ENCODE measurements around the gene FAM20A.
"Not testable (repeated sequence)": the region's sequence is repeated elsewhere in the genome, so short reads cannot be mapped to it uniquely, and the experiment has no call there.

The FAM20A gene

DNA sequence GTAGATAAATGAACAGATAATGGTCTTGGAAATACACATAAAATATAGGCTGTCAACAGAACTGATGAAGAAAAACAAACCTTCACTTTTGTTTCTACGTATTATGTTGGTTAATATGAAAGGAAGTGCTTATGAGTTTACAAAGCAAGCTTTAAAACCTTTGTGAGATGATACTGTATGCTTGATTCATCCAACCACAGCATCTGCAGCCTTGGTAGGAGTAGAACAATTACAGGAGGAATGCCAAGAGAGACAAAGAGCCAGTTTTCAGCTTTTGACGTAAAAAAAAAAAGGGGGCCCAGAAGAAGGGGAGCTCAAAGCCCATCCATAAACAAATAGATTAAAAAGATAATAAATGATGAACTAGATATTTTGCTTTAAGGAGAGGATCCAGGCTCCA lies 13.3 kb downstream of the FAM20A start:
- no peak for DNase-seq

DNA sequence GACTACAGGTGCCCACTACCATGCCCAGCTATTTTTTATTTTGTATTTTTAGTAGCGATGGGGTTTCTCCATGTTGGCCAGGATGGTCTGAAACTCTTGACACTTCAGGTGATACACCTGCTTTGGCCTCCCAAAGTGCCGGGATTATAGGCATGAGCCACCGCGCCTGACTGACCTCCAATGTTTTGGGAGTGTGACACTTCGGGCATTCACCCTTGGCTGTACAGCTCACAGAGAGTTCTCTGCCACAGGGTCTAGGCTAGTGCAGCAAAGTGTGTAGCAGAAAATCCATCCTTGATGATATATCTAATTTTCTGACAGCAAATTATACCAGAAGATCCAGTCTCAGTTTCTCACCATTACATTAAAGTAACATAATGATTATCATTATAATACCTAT lies 14.1 kb downstream of the FAM20A start:
- no peak for DNase-seq

DNA sequence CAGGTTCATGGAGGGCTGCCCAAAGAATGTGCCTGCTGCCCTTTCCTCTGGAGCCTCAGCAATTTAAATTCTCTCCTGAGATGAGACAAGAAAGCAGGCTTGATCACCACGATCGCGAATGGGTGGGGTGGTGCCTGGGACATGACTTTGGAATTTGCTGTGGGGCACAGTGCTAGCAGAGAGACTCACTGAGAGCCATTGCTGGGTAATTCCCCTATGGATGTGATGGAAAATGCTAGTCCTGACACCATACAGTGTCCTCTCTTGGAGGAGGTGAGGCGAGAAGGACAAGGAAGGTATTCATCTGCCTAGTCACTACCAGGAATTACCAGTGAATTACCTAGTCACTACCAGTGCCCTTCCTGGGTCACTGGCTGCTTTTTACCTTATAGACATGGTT lies 15.5 kb downstream of the FAM20A start:
- no peak for DNase-seq

DNA sequence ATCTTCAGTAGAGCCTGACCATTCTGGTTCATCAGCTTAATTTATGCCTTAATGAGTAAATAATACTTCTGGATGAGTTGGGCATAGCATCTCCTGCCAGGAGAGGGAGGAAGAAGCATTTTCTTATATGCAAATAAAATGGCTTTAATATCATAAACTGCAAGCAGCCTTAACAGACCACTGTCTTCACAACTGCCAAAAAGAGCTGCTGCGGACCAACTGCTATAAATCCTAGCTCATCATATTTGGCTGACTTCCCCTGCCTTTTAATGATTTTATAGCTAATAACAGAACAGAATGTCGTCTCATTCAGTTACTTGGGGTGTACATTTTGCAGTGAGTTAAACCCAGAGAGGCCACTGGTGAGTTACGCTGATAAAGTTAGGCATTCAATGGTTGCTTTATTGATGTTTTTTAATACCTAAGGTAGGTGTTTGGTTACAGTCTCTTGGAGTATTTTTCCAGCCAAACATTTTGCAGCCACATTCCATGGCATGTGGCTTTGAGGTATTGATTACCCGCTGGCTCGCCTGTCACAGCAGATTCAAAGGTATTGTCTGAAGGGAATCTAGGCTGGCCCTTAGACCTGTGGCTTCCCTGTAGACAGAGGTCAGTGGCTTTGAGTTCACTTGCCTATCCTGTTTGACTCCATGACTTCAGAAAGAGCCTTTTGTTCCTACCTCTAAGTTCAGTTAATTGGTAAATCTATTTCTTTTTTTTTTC lies 16.4 kb downstream of the FAM20A start:
- no peak for DNase-seq

DNA sequence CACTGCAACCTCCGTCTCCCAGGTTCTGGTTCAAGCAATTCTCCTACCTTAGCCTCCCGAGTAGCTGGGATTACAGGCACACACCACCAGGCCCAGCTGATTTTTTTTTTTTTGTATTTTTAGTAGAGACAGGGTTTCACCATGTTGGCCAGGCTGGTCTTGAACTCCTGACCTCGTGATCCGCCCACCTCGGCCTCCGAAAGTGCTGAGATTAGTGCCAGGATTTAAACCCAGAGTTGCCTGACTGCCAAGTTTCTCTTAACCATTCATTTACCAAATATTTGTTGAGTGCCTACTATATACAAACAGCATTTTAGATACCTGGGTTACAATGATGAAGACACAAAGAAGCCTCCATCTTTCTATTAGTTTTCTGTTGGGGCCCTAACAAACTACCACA lies 18.3 kb downstream of the FAM20A start:
- DNase-seq = not testable (repeated sequence)

DNA sequence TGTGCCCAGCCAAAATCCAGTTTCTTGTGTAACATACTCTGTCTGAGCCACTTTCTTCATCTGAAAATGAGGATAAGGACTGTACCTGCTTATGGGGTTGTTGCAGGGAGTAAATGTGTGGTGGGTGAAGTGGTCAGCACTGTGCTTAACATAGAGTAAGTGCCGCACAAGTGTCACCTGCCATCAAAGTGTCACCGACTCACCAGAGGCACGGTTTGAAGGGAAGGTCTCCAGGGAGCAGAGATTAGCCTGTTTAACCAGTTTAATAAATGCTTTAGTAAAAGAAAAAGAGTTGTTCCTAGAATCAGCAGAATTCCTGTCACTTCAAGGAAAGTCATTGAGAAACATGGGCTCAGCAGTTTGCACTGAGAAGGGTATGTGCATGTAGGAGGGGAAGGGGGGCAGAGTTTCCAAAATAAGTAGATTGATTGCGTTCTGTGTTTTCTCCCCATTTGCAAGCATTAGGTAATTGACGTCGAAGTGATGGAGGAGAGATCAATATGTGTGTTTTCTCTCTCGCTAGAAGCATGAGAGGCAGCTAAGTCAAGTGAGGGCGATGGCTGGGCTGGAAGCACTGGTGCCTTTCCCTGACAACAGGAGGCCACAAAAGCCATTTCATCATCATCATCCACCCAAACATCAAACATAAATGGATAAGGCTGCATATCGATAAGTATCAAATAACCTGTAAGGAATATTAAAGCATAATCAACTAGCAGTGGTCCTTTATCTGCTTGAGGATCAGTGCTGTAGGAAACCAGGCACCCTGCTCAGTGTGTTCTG lies 19.1 kb downstream of the FAM20A start:
- no peak for DNase-seq

DNA sequence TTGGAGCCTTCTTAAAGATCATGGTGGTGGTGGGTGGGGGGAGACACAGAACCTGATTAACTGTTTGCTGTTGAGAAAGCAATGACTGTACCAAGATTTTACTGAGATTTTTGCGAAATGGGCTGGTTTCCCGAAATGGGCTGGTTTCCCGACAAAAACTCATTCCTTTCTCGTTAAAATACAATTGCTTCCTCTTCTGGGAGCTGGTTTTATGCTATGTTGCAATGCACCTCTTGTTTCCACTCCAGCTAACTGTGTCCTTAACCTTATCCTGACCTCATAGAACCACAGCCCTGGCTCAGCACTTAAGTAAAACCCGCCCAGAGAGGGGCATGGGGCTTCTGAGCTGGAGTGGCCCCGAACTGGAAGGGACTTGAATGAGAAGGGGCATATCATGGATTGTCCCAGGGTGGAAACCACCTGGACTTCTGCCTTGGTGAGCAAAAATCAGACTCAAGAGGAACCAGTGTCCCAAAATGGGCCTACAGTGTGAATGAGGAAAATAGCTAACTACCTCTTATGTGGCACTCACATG lies 20.9 kb downstream of the FAM20A start:
- DNase-seq = no peak

DNA sequence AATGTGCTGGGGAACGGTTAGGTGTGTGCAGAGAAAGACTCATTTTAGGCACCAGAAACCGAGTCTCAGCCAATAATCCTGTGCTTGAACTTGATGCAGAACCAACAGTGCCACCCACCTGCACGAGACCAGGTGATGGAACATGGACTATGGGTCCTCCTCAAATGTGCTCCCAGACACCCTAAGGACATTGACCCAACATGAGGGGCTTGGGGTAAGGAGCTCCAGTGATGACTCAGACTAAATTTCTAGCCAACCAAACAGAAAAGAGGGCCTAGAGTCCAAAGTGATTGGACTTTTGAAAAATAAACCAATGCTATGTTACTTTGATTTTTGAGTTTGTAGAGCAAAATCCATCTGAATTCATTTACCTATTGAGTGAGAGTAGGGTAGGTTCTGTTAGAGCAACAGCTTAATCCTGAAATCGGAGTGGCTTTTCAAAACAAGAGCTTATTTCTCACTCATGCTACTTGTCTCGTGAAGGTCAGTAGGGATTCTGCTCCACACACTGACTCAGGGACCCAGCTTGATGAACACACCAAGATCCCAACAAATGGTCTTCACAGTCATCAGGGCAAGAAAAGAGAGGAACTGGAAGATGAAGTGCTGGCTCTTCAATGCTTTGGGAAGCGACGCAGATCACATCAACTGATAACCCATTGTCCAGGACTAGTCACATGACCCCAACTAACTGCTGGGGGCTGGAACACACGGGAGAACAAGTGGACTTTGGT lies 21.8 kb downstream of the FAM20A start:
- no peak for DNase-seq

DNA sequence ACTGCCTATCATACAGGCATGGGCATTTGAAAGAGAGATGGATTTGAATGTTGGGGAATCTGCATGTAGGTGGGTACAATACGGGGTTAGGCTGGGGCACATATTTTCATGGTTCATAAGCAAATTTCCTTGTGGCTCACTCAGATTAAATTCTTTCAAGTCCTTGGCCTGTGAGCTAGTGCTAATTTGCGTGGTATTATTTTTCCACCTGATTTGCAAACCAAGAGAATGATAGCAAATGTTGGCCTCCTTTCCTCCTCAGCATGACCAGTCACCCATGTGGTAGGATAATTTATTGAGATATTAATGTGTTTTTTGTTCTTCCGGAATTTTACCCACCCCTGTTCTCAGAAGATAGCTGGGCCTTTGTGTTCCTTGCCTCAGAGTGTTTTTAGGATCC lies 22.9 kb downstream of the FAM20A start:
- no peak for DNase-seq

DNA sequence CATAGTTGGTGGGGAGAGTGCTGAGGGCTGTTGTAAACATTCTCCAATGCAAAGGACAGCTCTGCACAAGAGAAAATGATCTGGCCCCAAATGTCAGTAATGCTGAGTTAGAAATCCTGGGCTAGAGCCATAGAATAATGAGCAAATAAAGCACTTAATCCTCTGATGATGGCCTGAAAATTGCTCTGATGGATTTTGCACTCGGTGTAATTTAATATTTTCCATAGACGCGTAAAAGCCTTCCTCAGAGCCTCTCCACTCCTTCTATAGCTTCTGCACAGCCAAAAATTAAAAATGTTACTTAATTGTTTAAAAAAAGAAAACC lies 23.7 kb downstream of the FAM20A start:
- no peak for DNase-seq

DNA sequence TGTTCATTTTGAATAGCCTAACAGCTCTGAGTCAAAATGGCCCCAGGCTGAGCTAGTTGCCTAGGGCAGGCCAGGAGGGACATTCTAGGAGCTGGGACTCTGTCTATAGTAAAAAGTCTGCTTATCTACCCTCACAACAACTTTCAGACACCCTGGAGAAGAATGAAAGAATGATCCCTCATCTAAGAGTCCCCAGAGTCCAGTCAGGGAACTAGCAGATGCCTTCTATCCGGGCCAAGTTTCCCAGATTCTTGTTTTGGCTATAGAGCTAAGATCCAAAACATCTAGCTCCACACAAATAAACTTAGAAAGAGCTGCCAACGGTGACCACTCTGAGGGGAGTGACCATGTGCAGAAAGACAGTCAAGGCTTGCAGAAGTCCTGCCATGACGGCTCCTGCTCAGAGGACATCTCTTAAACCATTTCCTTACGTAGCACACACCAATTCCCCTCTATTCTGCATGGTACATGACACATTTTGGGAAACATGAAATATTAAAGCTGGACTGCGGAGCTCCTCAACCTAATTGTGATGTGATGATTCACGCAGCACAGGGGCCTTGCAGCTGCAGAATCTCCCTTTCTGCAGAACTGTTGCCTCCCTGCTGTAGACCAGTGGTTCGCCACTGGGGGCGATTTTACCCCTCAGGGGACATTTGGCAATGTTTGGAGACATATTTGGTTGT lies 24.2 kb downstream of the FAM20A start:
- DNase-seq = peak; percentile 19

DNA sequence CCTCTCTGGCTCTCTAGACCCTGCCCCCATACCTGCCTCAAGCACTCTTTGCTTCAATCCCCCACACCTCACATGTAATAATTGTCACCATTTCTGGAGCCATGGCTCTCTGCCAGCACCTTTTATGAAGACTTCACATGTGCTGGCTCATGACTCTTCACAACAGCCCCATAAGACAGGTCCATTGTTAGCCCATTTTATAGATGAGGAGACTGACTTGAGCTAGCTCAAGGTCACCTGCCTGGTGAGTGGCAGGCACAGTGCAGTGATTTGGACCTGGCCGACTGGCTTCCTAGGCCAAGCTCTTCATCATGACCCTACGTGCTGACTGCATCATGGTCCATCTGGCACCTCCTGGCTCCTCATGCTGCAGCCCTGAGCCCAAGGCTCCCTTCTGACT lies 25.0 kb downstream of the FAM20A start:
- DNase-seq = no peak

DNA sequence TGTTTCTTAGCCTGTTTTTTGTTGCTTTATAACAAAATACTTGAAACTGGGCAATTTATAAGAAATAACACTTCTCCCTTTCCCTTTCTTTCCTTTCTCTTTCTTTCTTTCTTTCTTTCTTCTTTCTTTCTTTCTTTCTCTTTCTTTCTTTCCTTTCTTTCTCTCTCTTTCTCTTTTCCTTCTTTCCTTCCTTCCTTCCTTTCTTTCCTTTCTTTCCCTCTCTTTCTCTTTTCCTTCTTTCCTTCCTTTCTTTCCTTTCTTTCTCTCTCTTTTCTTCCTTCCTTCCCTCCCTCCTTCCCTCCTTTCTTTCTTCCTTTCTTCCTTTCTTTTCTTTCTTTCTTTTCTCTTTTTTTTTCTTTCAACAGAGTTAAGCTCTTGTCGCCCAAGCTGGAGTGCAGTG lies 27.8 kb downstream of the FAM20A start:
- no peak for DNase-seq

DNA sequence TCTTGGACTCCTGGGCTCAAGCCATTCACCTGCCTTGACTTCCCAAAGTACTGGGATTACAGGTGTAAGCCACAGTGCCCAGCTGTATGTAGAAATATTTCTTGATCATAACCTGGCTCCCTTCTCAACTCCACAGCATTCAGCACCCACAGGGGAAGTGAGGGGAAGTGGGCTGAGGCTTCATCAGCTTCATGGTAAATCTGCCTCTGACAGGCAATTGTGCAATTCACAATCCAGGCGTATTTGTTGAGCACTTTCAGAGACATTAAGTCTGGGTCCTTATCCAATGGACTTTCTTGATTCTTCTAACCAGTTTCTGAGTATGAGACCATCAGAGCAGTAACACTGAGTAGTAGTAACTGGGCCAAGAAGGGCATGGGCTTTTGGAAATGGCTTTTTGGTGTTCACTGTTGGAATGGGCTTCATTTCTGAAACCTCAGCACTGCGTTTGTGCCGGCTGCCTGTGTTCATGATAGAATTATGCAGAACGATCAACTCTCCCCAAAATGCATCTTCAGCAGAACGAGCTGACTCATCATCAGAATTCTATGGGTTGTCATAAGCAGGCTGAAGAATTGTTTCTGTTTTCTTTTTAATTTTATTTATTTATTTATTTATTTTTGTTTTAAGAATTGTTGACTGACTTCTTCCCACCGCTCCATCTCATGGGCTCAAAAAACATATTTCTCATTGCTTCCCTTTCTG lies 28.9 kb downstream of the FAM20A start:
- no peak for DNase-seq

DNA sequence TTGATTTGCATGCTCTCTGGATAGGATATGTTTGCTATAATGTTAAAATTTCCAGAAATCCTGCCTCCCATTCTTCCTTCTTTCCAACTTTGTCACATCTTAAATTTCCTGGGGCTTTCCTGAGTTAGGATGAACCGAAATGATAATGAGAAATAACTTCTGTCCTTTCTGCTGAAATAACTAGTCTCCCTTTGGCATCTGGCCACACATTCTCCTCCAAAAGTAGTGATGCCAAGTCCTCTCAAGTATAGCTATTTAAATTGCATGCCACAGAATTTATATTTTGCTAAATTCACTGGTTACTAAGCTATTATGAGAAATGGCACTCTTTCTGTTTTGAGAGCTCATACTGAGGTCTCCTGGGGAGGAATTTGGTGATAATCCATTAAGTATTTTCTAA lies 30.6 kb downstream of the FAM20A start:
- DNase-seq = no peak

DNA sequence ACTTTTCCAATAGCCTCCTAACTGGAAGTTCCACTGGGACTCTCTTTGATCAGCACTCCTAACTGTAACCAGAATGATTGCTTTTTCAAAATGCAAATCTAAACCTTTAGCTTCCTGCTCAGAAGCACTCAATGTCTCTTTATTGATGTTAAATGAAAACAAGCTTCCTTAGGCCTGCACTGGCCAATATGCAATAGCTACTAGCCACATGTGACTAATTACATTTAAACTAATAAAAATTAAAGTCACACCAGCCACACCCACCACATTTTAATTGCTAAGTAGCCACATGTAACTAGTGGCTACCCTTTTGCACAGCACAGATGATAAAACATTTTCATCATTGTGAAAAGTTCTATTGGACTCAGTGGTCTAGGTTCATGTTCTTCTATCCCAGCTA lies 31.8 kb downstream of the FAM20A start:
- no peak for DNase-seq

DNA sequence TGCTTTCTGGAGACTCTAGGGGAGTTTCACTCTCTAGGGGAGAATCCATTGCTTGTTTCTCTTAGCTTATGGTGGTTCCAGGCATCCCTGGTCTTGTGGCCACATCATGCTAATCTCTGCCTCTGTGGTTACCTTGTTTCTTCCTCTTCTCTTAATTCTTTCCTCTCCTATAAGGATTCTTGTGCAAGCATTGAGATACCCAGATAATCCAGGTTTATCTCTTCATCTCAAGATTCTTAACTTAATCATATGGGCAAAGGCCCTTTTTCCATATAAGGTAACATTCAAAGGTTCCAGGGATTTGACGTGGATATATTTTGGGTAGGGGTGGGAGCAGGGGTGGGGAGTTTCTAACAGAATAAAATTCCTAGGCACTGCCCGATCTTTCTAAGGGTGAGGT lies 32.6 kb downstream of the FAM20A start:
- DNase-seq = no peak

DNA sequence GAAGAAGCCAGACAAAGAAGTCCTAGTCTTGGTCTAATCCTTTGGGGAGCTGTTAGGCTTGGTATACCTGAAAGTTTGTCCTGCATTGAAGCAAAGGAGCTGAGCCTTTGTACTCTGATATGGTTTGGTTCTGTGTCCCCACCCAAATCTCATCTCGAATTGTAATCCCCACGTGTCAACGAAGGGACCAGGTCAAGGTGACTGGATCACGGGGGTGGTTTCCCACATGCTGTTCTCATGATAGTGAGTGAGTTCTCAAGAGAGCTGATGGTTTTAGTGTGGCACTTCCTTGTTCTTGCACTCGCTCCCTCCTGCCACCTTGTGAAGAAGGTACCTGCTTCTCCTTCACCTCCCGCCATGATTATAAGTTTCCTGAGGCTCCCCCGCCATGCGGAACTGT lies 33.6 kb downstream of the FAM20A start:
- no peak for DNase-seq

DNA sequence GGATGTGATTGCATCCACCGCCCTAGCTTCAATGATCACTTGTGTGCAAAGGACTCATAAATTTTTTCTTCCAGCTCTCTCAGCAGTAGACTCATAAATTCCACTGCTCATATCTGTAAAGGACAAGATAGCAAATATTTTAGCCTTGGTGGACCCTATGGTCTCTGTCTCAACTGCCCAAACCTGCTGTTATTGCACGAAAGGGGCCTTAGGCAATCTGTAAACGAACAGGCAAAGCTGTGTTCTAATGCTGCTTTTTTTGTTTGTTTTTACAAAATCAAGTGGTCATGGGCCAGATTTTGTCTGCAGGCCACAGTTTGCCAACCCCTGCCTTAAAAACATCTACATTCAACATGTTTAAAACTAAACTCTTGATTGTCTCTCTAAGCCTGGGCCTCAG lies 34.1 kb downstream of the FAM20A start:
- no peak for DNase-seq

DNA sequence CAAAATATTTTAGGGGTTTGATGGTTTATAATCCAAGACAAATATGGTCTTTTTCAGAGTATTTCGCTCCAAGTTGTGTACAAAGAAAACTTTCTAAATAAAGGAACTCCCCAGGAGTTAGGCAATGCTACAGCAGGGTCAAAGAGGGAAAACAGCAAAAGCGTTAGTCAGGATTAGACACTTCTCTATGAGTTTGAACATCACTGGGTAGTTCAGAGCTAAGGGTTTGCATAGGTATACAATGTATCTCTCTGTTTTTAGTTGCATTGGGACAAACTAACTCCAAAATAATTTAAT lies 34.8 kb downstream of the FAM20A start:
- no peak for DNase-seq

DNA sequence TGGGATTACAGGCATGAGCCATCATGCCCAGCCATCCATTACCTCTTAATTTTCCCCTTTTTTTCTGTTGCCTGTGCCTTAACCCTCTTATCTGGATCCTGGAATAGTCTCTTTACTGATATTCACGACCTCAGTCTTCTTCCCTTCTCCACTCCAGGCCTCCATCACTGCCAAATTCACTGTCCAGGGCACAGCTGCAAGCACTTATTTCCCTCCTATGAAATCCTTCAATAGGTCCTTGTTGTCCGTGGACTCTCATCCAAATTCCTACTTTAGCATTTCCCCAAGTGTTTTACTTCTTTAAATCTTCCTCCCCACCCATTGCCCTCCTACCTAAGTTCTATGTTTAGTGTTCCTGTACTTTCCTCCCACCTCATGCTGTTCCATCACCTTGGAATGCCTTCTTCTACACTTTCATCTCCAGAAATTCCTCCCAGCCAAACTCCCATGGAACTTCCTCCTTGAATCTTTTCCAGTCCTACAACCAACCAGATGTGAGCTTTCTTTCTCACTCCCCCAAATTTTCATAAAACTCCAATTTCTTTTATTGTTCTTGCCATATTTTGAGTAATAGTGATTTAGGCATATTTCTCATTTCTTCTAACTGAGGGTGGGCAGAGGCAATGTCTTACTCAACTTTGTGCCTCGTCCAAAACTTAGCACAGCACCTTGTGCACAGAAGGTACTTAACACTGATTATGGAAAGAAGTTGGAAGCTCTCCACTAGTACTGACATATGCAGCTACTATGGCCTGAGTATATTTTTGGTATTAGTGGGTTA lies 35.3 kb downstream of the FAM20A start:
- no peak for DNase-seq

Data from amniotic stem cell (primary cell).